K562 (cell line): ENCODE measurements around the gene ALG10. TPM values are rescaled to one million over a fixed set of nuclear protein-coding genes. Genes with fewer than 3 reads are reported as not detected.

Experiments
- ATF4 ChIP-seq: fragments of 450-650 bp; formaldehyde crosslinking; IDR thresholded peaks from 2 replicates; pipeline ENCODE4 v1.4.0; 2022; ENCODE audit warnings: mild to moderate bottlenecking, moderate library complexity
- BCLAF1 ChIP-seq, 2 experiments: fragments of 450-650 bp in 1 of 2; IDR thresholded peaks; 2 replicates each; pipeline ENCODE4 v1.6.1; 2011 to 2017; ENCODE audit warnings: low read depth in 2 of 2, antibody characterized with exemption in 1 of 2, borderline replicate concordance in 1 of 2, low read length in 1 of 2, mild to moderate bottlenecking in 1 of 2, mixed read lengths in 1 of 2; ENCODE audit not compliant: control insufficient read depth in 1 of 2
- CTCF ChIP-seq, 3 experiments: IDR thresholded peaks in 2 of 3; conservative IDR thresholded peaks in 1 of 3; 2 replicates each; pipeline ENCODE4 v1.5.1; 2011 to 2012; ENCODE audit warnings: low read length in 3 of 3, mild to moderate bottlenecking in 3 of 3, control low read depth in 2 of 3, improper control_type of control experiment in 1 of 3, inconsistent platforms in 1 of 3, low read depth in 1 of 3, mixed read lengths in 1 of 3, moderate library complexity in 1 of 3; ENCODE audit not compliant: insufficient read depth in 2 of 3
- GABPA ChIP-seq: fragments of 200-800 bp; sonication (Bioruptor generic); conservative IDR thresholded peaks from 2 replicates; pipeline ENCODE4 v1.6.1; 2016; ENCODE audit warnings: low read depth, missing genetic modification characterization, missing compliant biosample characterization
- NR2C2 ChIP-seq, 2 experiments: fragments of 200-800 bp in 1 of 2; sonication (Bioruptor generic) in 1 of 2; sonication (generic) in 1 of 2; formaldehyde crosslinking in 1 of 2; IDR thresholded peaks; 2 replicates each; pipeline versions ENCODE4 v1.6.1 to v1.8.0; 2016 to 2022; ENCODE audit warnings: mild to moderate bottlenecking in 1 of 2, missing compliant biosample characterization in 1 of 2, missing genetic modification characterization in 1 of 2, missing genetic modification reagents in 1 of 2
- NUFIP1 ChIP-seq: fragments of 450-650 bp; IDR thresholded peaks from 2 replicates; pipeline ENCODE4 v1.6.1; 2018; ENCODE audit not compliant: partially characterized antibody
- POLR2A ChIP-seq: fragments of 450-650 bp; conservative IDR thresholded peaks from 2 replicates; pipeline ENCODE4 v1.6.1; 2016
- REST ChIP-seq, 2 experiments: fragments of 450-650 bp; formaldehyde crosslinking in 1 of 2; IDR thresholded peaks; 2 replicates each; pipeline versions ENCODE4 v1.4.0 to v1.6.1; 2014 to 2020; ENCODE audit warnings: mild to moderate bottlenecking in 2 of 2, borderline replicate concordance in 1 of 2, low read depth in 1 of 2
- SREBF2 ChIP-seq: sonication (generic); formaldehyde crosslinking; IDR thresholded peaks from 2 replicates; pipeline ENCODE4 v1.4.0; 2020; ENCODE audit warnings: mild to moderate bottlenecking, missing genetic modification reagents
- ZC3H11A ChIP-seq: IDR thresholded peaks from 2 replicates; pipeline ENCODE4 v1.6.1; 2012; ENCODE audit warnings: low read depth, low read length, improper control_type of control experiment
- polyA plus RNA-seq, 8 experiments: library from polyadenylated mRNA; depleted of rRNA in 4 of 8; stranded (reverse) in 5 of 8; unstranded in 3 of 8; fragments of >200 nt; fragmentation: Nextera tagmentation in 2 of 8; fragmentation: Illumina TruSeq in 1 of 8; extraction: Ambion mirVana in 2 of 8; extraction: Trizol in 1 of 8; gene quantifications; 2 replicates each; pipeline versions ENCODE4 v1.2.1 to v1.2.3, GENCODE V29; 2011 to 2014; ENCODE audit warnings: inconsistent platforms in 1 of 8, missing spikeins in 1 of 8
- total RNA-seq, 7 experiments: library from RNA; depleted of rRNA in 6 of 7; stranded (reverse); fragments of >200 nt in 6 of 7; fragmentation: Illumina TruSeq in 2 of 7; extraction: Trizol in 2 of 7; gene quantifications; 2 replicates each; pipeline versions ENCODE4 v1.2.1 to v1.2.3, GENCODE V29; 2011 to 2021; ENCODE audit warnings: low replicate concordance in 1 of 7

ALG10 gene
- total and polyA plus RNA-seq, 9 of the 15 experiments (the other 6 are each of a cell fraction or from before 2014, with no cell fraction given): 2.4 to 14.7 (median 6.4) TPM

- TF ChIP-seq REST (IDR thresholded peaks at IDR 0.05; ENCODE audit: borderline replicate concordance) (peak; percentile 64; the same call in 1 of the 2 replicates), REST (CRISPR knock-in tag; IDR thresholded peaks at IDR 0.05; ENCODE audit: low read depth) (no peak), ATF4 (CRISPR knock-in tag) (no peak), NUFIP1 (no peak), BCLAF1 (IDR thresholded peaks at IDR 0.05; ENCODE audit: borderline replicate concordance in 1 of 2, control insufficient read depth in 1 of 2, low read depth in 2 of 2, low read length in 1 of 2) (peak in 1 of 2 experiments; percentile 92; a peak in 2 of 4 replicates), GABPA (peak; percentile 97), CTCF (IDR thresholded peaks at IDR 0.05 in 2 of 3, conservative IDR thresholded peaks at IDR 0.05 in 1 of 3; ENCODE audit: insufficient read depth in 2 of 3, low read depth in 1 of 3, low read length in 3 of 3) (peak; percentile 46 to 80 (median 56)), NR2C2 (CRISPR knock-in tag; IDR thresholded peaks at IDR 0.05) (no peak), NR2C2 (tag; IDR thresholded peaks at IDR 0.05) (peak; percentile 90), SREBF2 (CRISPR knock-in tag) (no peak), ZC3H11A (0 out of 2 replicates have a peak, but pooled peaks have one; percentile 61), POLR2A (peak; percentile 66)
These were observed at the start of gene ALG10 (continued) for GRCh38 chr12:34022079-34022830.
